Measurements from ENCODE around the gene MED13.

The MED13 gene

DNA sequence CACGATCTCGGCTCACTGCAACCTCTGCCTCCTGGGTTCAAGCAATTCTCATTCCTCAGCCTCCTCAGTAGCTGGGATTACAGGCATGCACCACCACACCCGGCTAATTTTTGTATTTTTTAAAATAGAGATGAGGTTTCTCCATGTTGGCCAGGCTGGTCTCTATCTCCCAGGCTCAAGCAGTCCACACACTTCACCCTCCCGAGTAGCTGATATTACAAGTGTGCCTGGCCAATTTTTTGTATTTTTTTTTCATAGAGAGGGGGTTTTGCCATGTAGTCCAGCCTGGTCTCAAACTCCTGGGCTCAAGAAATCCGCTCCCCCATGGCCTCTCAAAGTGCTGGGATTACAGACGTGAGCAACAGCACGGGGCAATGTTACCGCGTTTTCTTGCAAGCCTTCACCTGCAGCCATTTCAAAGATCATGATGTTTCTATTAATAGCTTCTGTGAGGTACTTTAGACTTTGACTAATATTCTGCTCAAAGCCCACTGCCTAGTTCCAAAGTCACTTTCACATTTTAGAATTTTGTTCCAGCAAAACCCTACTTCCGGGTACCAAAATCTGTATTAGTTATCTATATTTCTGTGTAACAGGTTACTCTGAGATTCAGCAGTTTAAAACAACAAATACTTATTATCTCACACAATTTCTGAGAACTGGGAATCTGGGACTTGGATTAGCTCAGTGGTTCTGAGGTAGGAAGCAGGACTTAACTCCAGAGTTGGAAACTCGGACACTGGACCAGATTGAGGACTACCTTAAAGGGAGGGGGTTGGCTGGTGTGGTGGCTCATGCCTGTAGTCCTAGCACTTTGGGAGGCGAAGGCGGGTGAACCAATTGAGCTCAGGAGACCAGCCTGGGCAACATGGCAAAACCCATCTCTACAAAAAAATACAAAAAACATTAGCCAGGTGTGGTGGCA lies 12.0 kb upstream of the MED13 start:
- POLR2A ChIA-PET: interaction anchor here (2.3 kb wide), 1 partner anchor 11 kb away, joined by 10 read pairs; no protein-coding TSS in a partner anchor
- Histone ChIP-seq H3K9me3 (ENCODE audit: control insufficient read depth, insufficient read depth, low read depth, low read length) (no peaks in the 10 kb centered on the region), H3K4me1 (ENCODE audit: control insufficient read depth, insufficient read depth, low read length) (no peaks in the 10 kb centered on the region), H3K36me3 (ENCODE audit: control insufficient read depth in 2 of 2, insufficient read depth in 1 of 2, low read length in 2 of 2) (no peaks in the 10 kb centered on the region), H3K4me3 (ENCODE audit: low read depth, low read length) (no peak overlapping the region), H3K27ac (ENCODE audit: extremely low read depth, low read depth, low read length) (no peak overlapping the region)
- CTCF ChIA-PET: interaction anchor here (0.7 to 5.9 kb wide), 4 partner anchors 11 to 442 kb away, joined by 3 to 38 read pairs (median 4); no protein-coding TSS in a partner anchor
- TF ChIP-seq PBX3 (CRISPR knock-in tag; IDR thresholded peaks at IDR 0.05): no peak
- no peak for TF ChIP-seq ZNF112 (tag by site-specific recombination; IDR thresholded peaks at IDR 0.05)
- no peak for TF ChIP-seq ZNF658 (tag by site-specific recombination; IDR thresholded peaks at IDR 0.05)
- no peak for TF ChIP-seq ZNF155 (tag by site-specific recombination; IDR thresholded peaks at IDR 0.05)
- TF ChIP-seq ZSCAN23 (tag by site-specific recombination; IDR thresholded peaks at IDR 0.05): no peak
- no peak for TF ChIP-seq ZNF548 (tag by site-specific recombination; IDR thresholded peaks at IDR 0.05)
- TF ChIP-seq, protein P1, sequence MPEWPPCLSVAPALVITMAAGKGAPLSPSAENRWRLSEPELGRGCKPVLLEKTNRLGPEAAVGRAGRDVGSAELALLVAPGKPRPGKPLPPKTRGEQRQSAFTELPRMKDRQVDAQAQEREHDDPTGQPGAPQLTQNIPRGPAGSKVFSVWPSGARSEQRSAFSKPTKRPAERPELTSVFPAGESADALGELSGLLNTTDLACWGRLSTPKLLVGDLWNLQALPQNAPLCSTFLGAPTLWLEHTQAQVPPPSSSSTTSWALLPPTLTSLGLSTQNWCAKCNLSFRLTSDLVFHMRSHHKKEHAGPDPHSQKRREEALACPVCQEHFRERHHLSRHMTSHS (tag by site-specific recombination; IDR thresholded peaks at IDR 0.05): no peak
- TF ChIP-seq RBAK (tag by site-specific recombination; IDR thresholded peaks at IDR 0.05): no peak
- no peak for TF ChIP-seq ZNF266 (tag by site-specific recombination; IDR thresholded peaks at IDR 0.05; ENCODE audit: low read depth)
- TF ChIP-seq, protein P2, sequence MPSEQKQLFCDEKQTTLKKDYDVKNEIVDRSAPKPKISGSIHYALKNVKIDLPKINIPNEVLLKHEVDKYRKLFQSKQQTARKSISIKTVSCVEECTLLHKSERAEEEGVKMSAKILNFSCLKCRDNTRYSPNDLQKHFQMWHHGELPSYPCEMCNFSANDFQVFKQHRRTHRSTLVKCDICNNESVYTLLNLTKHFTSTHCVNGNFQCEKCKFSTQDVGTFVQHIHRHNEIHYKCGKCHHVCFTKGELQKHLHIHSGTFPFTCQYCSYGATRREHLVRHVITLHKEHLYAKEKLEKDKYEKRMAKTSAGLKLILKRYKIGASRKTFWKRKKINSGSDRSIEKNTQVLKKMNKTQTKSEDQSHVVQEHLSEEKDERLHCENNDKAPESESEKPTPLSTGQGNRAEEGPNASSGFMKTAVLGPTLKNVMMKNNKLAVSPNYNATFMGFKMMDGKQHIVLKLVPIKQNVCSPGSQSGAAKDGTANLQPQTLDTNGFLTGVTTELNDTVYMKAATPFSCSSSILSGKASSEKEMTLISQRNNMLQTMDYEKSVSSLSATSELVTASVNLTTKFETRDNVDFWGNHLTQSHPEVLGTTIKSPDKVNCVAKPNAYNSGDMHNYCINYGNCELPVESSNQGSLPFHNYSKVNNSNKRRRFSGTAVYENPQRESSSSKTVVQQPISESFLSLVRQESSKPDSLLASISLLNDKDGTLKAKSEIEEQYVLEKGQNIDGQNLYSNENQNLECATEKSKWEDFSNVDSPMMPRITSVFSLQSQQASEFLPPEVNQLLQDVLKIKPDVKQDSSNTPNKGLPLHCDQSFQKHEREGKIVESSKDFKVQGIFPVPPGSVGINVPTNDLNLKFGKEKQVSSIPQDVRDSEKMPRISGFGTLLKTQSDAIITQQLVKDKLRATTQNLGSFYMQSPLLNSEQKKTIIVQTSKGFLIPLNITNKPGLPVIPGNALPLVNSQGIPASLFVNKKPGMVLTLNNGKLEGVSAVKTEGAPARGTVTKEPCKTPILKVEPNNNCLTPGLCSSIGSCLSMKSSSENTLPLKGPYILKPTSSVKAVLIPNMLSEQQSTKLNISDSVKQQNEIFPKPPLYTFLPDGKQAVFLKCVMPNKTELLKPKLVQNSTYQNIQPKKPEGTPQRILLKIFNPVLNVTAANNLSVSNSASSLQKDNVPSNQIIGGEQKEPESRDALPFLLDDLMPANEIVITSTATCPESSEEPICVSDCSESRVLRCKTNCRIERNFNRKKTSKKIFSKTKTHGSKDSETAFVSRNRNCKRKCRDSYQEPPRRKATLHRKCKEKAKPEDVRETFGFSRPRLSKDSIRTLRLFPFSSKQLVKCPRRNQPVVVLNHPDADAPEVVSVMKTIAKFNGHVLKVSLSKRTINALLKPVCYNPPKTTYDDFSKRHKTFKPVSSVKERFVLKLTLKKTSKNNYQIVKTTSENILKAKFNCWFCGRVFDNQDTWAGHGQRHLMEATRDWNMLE (tag by site-specific recombination; conservative IDR thresholded peaks at IDR 0.05; ENCODE audit: low read depth): no peak
- no peak for TF ChIP-seq ZNF239 (tag by site-specific recombination; IDR thresholded peaks at IDR 0.05)
- TF ChIP-seq ZNF174 (tag by site-specific recombination; IDR thresholded peaks at IDR 0.05): no peak

DNA sequence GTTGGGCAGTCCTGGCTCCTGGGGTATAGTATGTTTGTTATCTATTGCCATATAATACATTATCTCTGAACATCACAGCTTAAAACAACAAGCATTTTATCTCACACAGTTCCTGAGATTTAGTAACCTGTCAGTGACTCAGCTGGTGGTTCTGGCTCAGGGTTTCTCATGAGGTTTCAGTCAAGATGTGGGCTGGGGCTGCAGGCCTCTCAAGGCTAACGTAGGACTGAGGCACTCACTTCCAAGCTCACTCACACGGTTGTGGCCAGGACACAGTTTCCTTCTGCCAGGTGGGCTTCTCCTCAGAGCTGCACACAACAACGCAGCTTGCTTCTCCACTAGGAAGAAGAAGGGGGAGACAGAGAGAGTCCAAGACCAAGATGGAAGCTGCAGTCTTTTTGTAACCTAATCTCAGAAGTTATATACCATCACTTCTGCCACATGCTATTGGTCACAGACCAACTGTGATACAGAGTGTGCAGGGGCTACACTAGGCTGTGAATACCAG lies 10.3 kb upstream of the MED13 start:
- TF ChIP-seq ZNF37A (tag by site-specific recombination; IDR thresholded peaks at IDR 0.05) (no peak), BCL11A (tag by site-specific recombination; IDR thresholded peaks at IDR 0.05; ENCODE audit: low read depth) (no peak), ZNF704 (tag by site-specific recombination; IDR thresholded peaks at IDR 0.05) (no peak), FEZF1 (tag by site-specific recombination; IDR thresholded peaks at IDR 0.05) (peak; percentile 91), OVOL3 (tag by site-specific recombination; IDR thresholded peaks at IDR 0.05) (no peak), ZBTB7A (tag by site-specific recombination; IDR thresholded peaks at IDR 0.05; ENCODE audit: low read depth) (no peak), ZNF221 (tag by site-specific recombination; IDR thresholded peaks at IDR 0.05; ENCODE audit: borderline replicate concordance) (no peak), ZNF76 (tag by site-specific recombination; IDR thresholded peaks at IDR 0.05; ENCODE audit: borderline replicate concordance, low read depth) (no peak), SP3 (tag by site-specific recombination; IDR thresholded peaks at IDR 0.05) (no peak), ZNF350 (tag by site-specific recombination; IDR thresholded peaks at IDR 0.05) (peak; percentile 88), SP2 (tag by site-specific recombination; IDR thresholded peaks at IDR 0.05) (no peak), ZIC2 (tag by site-specific recombination; IDR thresholded peaks at IDR 0.05) (peak; percentile 96)
- TF ChIP-seq, protein P3, sequence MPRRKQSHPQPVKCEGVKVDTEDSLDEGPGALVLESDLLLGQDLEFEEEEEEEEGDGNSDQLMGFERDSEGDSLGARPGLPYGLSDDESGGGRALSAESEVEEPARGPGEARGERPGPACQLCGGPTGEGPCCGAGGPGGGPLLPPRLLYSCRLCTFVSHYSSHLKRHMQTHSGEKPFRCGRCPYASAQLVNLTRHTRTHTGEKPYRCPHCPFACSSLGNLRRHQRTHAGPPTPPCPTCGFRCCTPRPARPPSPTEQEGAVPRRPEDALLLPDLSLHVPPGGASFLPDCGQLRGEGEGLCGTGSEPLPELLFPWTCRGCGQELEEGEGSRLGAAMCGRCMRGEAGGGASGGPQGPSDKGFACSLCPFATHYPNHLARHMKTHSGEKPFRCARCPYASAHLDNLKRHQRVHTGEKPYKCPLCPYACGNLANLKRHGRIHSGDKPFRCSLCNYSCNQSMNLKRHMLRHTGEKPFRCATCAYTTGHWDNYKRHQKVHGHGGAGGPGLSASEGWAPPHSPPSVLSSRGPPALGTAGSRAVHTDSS (tag by site-specific recombination; IDR thresholded peaks at IDR 0.05): no peak
- no peak overlapping the region for H3K4me3 ChIP-seq (ENCODE audit: low read depth, low read length)
- no peaks in the 10 kb centered on the region for H3K4me1 ChIP-seq (ENCODE audit: control insufficient read depth, insufficient read depth, low read length)
- POLR2A ChIA-PET: interaction anchor here (2.3 kb wide), 1 partner anchor 9 kb away, joined by 10 read pairs; no protein-coding TSS in a partner anchor
- no peak overlapping the region for H3K27ac ChIP-seq (ENCODE audit: extremely low read depth, low read depth, low read length)
- CTCF ChIA-PET: interaction anchor here (1.9 to 5.9 kb wide), 2 partner anchors 9 to 35 kb away, joined by 8 to 38 read pairs; no protein-coding TSS in a partner anchor
- H3K9me3 ChIP-seq (ENCODE audit: control insufficient read depth, insufficient read depth, low read depth, low read length): no peaks in the 10 kb centered on the region
- no peaks in the 10 kb centered on the region for H3K36me3 ChIP-seq (ENCODE audit: control insufficient read depth in 2 of 2, insufficient read depth in 1 of 2, low read length in 2 of 2)
